ENCODE results near the gene USP30. TPM values are rescaled to one million over a fixed set of nuclear protein-coding genes. Genes with fewer than 3 reads are reported as not detected.
A peak's percentile ranks its signal among the peaks of the same experiment; 100 is the strongest.
"Not testable (repeated sequence)": the region's sequence is repeated elsewhere in the genome, so short reads cannot be mapped to it uniquely, and the experiment has no call there.

Gene USP30
- total RNA-seq, 1 donor from 2014 or later, result 15.7 TPM

DNA sequence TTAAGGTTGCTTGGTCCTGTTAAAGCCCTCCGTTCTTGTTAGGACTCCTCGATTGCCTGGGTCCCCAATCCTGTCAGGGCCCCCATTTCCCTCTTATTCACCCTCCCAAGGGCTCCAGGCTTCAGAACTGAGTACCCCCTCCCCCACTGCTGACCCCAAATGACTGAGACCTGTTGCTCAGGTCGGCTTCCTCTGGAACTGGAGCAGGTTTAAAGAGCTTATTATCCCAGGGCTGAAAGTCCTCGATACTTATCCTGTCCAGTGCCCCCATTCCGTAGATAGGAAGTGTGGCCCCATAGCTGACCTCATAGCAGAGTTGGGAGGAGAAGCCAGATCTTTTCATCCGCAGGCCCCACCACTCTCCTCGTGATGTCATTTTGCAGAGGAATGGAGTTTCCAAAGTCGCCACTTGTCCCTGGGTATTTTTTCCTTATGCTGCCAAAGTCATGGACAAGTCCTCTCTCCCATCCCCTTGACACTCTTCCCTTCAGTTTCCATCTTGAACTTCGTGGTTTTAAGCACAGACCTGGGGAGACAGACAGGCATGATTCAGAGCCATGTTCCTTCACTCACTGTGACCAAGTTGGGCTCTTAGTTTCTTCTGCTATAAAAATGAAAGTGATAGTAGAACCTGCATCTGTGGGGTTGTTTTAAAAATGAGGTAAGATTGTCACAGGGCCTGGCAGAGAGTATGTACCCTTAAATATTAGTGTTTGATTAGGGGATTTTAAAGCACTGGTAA lies 1.2 kb downstream of the USP30 start:
- no peak for DNase-seq

- not testable (repeated sequence) for DNase-seq
Measured at GRCh38 chr12:109054124-109054513, 1.7 kb downstream of the USP30 start.

GRCh38 chr12:109054520-109054919 lies 2.1 kb downstream of the USP30 start:
- no peak for DNase-seq

DNA sequence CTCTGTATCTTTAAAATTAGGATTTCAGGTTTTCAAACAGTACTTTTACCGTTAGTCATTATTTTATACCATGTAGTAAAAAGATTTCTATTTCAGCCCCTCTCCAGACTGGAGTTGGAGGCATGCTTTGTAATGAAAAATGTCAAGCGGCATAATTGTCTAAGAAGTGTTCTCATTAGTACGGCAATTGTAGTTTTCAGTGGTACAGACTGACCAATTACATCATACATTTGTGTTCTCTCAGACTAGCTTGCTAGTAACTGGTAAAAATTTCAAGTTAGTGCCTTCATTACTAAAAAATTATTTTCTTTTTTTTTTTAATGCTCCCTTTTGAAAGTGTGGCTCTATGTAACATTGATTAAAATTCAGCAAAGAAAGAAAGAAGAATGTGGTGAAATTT lies 4.5 kb downstream of the USP30 start:
- no peak for DNase-seq

DNA sequence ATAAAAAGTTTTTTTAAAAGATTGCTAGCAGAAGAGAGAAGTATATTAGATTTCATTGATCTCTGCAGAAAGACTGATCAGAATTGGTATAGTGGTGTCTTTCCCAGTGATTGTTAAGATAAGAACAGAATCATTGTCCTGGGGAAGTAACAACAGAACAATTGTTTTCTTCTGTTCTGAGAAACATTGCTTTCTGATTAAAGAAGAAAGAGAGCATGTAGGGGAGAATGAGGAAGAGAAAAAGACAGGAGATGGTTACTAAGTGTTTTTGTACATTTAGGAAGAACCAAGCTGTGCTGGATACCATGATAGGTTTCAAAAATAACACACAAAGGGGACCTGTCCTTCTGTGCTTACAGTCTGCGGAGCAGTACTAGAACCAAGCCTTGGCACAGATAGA lies 5.0 kb downstream of the USP30 start:
- DNase-seq, result no peak

- DNase-seq, result no peak
Measured at GRCh38 chr12:109058773-109059172, 6.4 kb downstream of the USP30 start.

- DNase-seq, result no peak
Measured at GRCh38 chr12:109064143-109064542, 11.8 kb downstream of the USP30 start.

GRCh38 chr12:109065154-109065852 lies 12.9 kb downstream of the USP30 start:
- DNase-seq, result no peak

GRCh38 chr12:109065853-109066193 lies 13.4 kb downstream of the USP30 start:
- DNase-seq, result no peak

DNA sequence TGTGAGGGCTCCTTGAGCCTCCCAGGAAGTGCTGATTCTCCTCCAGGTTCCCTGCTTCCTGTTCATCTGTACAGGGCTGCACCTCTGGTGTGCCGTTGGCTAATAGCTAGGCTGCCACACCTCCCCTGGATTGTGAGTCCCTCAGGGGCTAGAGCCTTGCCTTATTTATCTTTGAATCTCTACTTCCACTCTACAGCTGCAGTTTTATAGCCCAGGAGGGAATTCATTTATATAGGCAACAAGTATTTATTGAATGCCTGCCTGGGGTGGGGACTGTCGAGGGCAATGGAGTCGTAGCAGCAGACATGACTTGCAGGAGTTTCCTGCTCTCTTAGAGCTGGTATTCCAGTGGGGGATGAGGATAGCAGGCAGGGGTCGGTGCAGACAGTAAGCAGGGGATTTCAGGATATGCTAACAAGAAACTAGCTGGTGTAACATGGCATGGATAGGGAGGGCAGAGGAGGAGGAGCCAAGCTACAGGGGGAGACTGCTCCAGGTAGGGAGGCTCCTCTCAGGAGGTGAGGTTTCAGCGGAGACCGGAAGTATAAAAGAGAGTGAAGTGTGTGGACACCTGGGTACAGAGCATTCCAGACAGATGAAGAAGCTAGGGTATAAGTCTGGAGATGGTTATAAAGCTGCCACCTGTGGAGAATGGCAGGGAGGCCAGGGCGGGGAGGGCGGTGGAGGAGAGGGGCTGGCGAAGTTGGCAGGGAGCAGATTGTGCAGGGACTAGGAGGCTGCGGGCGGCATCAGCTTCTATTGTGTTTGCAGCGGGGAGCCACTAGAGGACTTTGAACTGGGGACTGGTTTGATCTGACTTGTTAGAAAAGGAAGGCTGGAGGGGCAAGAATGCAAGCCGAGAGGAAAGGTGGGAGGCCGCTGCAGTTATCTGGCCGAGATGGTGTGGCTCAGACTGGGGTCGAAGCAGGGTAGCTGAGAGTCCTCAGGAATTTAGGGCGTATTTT lies 17.2 kb downstream of the USP30 start:
- no peak for DNase-seq

DNA sequence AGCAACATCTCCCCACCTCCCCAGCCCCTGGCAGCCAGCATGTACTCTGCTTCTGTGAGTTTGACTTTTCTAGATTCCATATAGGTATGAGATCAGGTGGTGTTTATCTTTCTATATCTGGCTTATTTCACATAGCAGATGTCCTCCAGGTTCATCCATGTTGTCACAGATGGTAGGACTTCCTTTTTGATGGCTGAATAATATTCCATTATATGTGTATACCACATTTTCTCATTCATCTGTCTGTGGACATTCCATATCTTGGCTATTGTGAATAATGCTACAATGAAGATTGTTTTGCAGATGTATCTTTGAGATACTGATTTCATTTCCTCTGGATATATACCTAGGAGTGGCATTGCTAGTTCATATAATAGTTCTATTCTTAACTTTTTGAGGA lies 22.5 kb downstream of the USP30 start:
- no peak for DNase-seq

DNA sequence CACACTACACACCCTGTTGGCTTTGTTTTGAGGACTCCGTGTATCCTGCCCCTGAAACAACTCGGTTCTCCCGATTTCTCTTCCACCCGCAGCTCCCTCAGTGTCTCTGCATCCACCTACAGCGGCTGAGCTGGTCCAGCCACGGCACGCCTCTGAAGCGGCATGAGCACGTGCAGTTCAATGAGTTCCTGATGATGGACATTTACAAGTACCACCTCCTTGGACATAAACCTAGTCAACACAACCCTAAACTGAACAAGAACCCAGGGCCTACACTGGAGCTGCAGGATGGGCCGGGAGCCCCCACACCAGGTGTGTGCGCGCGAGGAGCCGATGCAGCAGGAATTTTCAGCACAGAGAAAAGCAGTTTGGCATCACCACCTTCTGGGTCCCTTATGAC lies 30.4 kb downstream of the USP30 start:
- DNase-seq, result no peak

DNA sequence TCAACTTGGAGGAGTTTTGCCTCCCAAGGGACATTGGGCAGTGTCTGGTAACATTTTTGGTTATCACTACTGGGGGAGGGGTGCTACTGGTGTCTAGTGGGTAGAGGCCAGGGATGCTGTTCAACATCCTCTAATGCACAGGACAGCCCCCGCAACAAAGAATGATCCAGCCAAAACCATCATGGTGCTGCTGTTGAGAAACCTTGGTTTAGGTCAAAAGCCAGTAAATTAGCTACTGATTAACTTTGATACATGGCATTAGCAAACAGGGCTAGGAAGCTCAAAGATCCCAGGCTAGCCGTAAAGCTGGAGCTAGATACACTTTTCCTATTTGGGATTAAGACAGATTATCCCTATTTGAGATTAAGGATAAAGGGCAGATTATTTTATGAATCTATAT lies 32.0 kb downstream of the USP30 start:
- DNase-seq, result no peak

DNA sequence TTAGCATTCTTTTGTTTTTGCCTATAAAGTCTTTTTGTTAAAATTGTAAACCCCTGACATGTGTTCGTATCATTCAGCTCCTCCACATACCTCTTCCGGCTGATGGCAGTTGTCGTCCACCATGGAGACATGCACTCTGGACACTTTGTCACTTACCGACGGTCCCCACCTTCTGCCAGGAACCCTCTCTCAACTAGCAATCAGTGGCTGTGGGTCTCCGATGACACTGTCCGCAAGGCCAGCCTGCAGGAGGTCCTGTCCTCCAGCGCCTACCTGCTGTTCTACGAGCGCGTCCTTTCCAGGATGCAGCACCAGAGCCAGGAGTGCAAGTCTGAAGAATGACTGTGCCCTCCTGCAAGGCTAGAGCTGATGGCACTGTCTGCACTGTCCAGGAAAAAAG lies 33.2 kb downstream of the USP30 start:
- DNase-seq, result no peak

DNA sequence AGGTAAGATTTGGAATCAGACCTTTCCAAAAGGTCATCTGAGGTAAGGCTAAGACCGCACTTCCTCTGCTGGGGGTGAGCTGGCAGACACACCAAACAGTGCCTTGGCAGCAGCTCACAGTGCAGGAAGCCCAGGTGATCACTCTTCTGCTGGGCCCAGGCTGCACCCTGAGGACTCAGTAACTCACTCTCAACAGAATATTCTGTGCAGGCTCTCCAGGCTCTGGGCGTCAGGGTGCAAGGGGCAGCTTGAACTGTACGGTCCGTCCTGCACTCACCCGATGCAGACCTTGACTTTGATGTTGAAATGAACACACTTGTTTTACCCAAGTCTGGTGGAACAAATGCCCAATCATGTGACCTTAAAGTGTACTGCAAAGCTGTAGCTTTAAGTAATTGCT lies 34.9 kb downstream of the USP30 start:
- DNase-seq, result no peak

DNA sequence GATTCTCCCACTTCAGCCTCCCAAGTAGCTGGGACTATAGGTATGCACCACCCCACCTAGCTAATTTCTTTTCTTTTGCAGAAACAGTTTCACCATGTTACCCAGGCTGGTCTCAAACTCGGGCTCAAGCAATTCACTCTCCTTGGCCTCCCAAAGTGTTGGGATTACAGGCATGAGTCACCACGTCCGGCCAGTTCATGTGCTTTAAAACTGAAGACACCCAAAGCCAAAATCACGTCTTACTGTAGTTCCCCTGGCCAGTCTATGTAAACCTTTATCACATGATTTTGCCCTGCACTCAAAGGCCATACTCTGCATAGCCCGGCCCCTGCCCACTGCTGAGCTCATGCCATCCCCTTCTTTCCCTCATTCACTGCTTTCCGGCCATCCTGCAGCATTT lies 36.4 kb downstream of the USP30 start:
- DNase-seq, result no peak

- DNase-seq, result no peak
Measured at GRCh38 chr12:109089683-109090082, 37.3 kb downstream of the USP30 start.

DNA sequence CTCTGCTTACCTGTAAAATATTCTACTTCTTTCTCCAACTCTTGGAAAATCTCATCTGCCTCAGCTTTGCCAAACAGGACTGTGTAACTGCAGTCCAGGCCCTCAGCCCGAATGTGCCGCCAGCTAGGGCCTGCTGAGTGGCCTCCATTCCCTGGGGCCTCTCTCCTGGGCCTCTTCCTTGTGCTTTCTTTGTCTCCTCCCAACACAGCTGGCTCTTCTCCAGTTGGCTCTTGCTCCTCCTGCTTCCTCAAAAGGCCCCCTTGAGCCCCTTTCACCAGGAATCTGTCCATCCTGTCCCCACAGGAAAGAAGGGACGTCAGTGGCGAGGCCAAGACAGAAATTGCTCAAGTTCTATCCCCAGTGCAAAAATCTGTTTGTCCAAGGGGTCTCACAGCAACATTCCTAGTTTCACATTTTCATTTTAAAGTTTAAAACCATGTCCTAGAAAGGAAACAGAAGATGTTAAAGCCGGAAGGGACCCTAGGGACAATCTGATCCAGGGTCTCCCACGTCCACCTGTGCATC lies 40.2 kb downstream of the USP30 start:
- DNase-seq, result peak; percentile 56

DNA sequence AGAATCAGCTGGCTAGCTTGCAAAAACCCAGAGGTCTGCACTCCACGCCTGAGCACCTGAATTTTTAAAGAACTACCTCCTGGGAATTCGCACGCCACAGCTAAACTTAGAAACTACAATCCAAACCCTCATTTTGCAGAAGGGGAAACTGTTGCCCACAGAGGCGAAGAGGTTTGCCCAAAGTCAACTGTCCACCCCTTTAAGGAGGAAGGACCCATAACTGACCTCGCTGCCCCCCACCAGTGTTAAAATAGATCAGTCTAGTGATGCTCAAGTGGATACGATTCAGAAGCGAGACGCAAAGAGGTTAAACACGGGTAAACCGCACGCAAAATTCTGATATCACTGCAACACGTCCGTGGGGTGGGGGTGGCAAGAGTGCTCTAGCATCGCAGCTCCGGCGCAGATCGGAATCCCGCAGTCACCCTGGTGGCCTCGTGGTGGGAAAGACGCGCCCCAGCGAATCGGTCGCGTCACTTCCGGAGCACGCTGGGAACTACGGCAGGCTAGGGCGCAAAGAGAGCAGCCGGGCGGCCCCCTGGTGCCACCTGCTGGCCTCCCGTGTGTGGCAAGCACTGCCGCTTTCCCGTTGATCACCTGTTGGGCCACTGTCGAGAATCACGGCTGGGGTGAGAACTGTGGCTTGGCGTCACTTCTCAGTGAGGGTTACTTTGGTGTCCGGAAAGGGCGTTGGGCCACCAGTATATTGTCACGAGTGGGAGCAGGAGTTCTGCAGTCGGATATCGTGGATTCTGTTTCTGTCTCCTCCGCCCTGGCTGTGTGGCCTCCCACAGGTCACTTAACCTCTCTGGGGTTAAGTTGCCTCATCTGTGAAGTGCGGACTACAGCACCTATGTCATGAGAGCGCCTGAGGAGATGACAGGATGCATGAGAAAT lies 40.9 kb downstream of the USP30 start, which contains the start of gene ALKBH2:
TSS of gene ALKBH2 (minus strand) at position 451 of the 897 bp plus-strand sequence. CDS start 686 bp downstream, outside the sequence.
- peak; percentile 97 for DNase-seq

GRCh38 chr12:109097140-109097434 lies 44.7 kb downstream of the USP30 start:
- DNase-seq, result no peak

- DNase-seq, result peak; percentile 99
Measured at GRCh38 chr12:109097435-109098182, 45.2 kb downstream of the USP30 start, which contains the start of gene UNG. TSS of gene UNG (plus strand) at chr12:109097597. CDS start at chr12:109097680, 83 bp downstream.

Data from tongue (tissue), 2 donors.